ENCODE results near the gene TERB1. TPM values are rescaled to one million over a fixed set of nuclear protein-coding genes. Genes with fewer than 3 reads are reported as not detected.

TERB1 gene
- total RNA-seq, 2 donors from 2014 or later, result not detected

DNA sequence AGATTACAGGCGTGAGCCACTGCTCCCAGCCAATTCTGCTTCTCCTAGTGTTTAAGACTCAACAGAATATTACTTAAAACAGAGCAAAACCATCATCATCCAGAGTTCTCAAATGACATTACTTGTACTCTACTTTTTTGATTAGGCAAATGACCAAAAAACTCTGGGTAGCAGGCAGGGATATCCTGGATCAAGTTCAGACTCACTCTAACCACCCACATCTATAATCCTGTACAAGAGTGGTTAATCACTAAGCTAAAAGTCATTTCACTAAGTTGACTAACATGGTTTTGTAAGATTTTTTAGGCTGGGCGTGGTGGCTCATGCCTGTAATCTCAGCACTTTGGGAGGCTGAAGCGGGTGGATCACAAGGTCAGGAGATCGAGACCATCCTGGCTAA, 22.6 kb upstream of the TERB1 start:
- peaks cover 69% of the 10 kb centered on the region for H3K36me3 Mint-ChIP-seq (ENCODE audit: low read depth)
- H3K27ac Mint-ChIP-seq, result no peak overlapping the region
- DNase-seq, result no peak
- Histone ChIP-seq H3K27me3 (ENCODE audit: control insufficient read depth, insufficient read depth, low read length, poor library complexity, severe bottlenecking) (no peaks in the 10 kb centered on the region), H3K27ac (ENCODE audit: low read depth, low read length) (no peak overlapping the region), H3K4me1 (ENCODE audit: control insufficient read depth, insufficient read depth, low read length) (no peaks in the 10 kb centered on the region), H3K36me3 (ENCODE audit: control insufficient read depth, insufficient read depth, low read length) (peaks cover 83% of the 10 kb centered on the region), H3K9ac (ENCODE audit: extremely low read depth, low read length, poor library complexity, severe bottlenecking) (no peak overlapping the region), H3K9me3 (ENCODE audit: control insufficient read depth, low read length) (no peaks in the 10 kb centered on the region), H3K4me3 (ENCODE audit: low read length) (no peak overlapping the region)
- WGBS, 2 experiments (ENCODE audit: insufficient coverage in 1 of 2, insufficient read length in 1 of 2), result 80 to 98% methylated on average over 2 to 4 of the region's 4 CpGs
- H3K4me1 Mint-ChIP-seq, result peaks cover 2% of the 10 kb centered on the region
- no peaks in the 10 kb centered on the region for H3K9me3 Mint-ChIP-seq
- no peak overlapping the region for H3K4me3 Mint-ChIP-seq
- TF ChIP-seq CTCF (conservative IDR thresholded peaks at IDR 0.05), result no peak
- H3K27me3 Mint-ChIP-seq (ENCODE audit: insufficient read depth), result no peaks in the 10 kb centered on the region

GRCh38 chr16:66814734-66815133, 13.3 kb upstream of the TERB1 start:
- 91 to 95% methylated on average over 1 to 2 of the region's 2 CpGs for WGBS, 2 experiments (ENCODE audit: insufficient coverage in 1 of 2, insufficient read length in 1 of 2)
- no peak overlapping the region for H3K4me3 Mint-ChIP-seq
- H3K9ac ChIP-seq (ENCODE audit: extremely low read depth, low read length, poor library complexity, severe bottlenecking), result no peak overlapping the region
- H3K27me3 ChIP-seq (ENCODE audit: control insufficient read depth, insufficient read depth, low read length, poor library complexity, severe bottlenecking), result no peaks in the 10 kb centered on the region
- H3K4me1 ChIP-seq (ENCODE audit: control insufficient read depth, insufficient read depth, low read length), result peaks cover 4% of the 10 kb centered on the region
- no peaks in the 10 kb centered on the region for H3K27me3 Mint-ChIP-seq (ENCODE audit: insufficient read depth)
- no peak overlapping the region for H3K4me3 ChIP-seq (ENCODE audit: low read length)
- H3K4me1 Mint-ChIP-seq, result no peaks in the 10 kb centered on the region
- TF ChIP-seq CTCF (conservative IDR thresholded peaks at IDR 0.05), result no peak
- no peaks in the 10 kb centered on the region for H3K9me3 ChIP-seq (ENCODE audit: control insufficient read depth, low read length)
- H3K27ac ChIP-seq (ENCODE audit: low read depth, low read length), result no peak overlapping the region
- peaks cover 85% of the 10 kb centered on the region for H3K36me3 Mint-ChIP-seq (ENCODE audit: low read depth)
- peaks cover 91% of the 10 kb centered on the region for H3K36me3 ChIP-seq (ENCODE audit: control insufficient read depth, insufficient read depth, low read length)
- H3K27ac Mint-ChIP-seq, result no peak overlapping the region
- no peak for DNase-seq
- H3K9me3 Mint-ChIP-seq, result no peaks in the 10 kb centered on the region

GRCh38 chr16:66811043-66811442, 9.7 kb upstream of the TERB1 start:
- Histone ChIP-seq H3K4me3 (ENCODE audit: low read length) (no peak overlapping the region), H3K9me3 (ENCODE audit: control insufficient read depth, low read length) (no peaks in the 10 kb centered on the region), H3K9ac (ENCODE audit: extremely low read depth, low read length, poor library complexity, severe bottlenecking) (no peak overlapping the region), H3K27me3 (ENCODE audit: control insufficient read depth, insufficient read depth, low read length, poor library complexity, severe bottlenecking) (no peaks in the 10 kb centered on the region), H3K27ac (ENCODE audit: low read depth, low read length) (no peak overlapping the region), H3K36me3 (ENCODE audit: control insufficient read depth, insufficient read depth, low read length) (peaks cover 90% of the 10 kb centered on the region), H3K4me1 (ENCODE audit: control insufficient read depth, insufficient read depth, low read length) (peaks cover 4% of the 10 kb centered on the region)
- Mint-ChIP-seq H3K27ac (no peak overlapping the region), H3K4me1 (no peaks in the 10 kb centered on the region), H3K36me3 (ENCODE audit: low read depth) (peaks cover 84% of the 10 kb centered on the region), H3K4me3 (no peak overlapping the region), H3K27me3 (ENCODE audit: insufficient read depth) (no peaks in the 10 kb centered on the region), H3K9me3 (no peaks in the 10 kb centered on the region)
- TF ChIP-seq CTCF (conservative IDR thresholded peaks at IDR 0.05), result no peak
- no peak for DNase-seq
- WGBS, 2 experiments (ENCODE audit: insufficient coverage in 1 of 2, insufficient read length in 1 of 2), result 93 to 95% methylated on average over 6 to 7 of the region's 7 CpGs
